NK-92 treated with Interleukin-12 subunit alpha and Interleukin-12 subunit beta, amount 100 ng/mL, for 24 hours (cell line): ENCODE results near the gene MGAT4B.

Experiments
- DNase-seq: peaks from one replicate; lab custom pipeline; 2025; lab: John Stamatoyannopoulos, UW

The MGAT4B gene

GRCh38 chr5:179769796-179770195, 36.9 kb downstream of the MGAT4B start:
- DNase-seq: no peak

- DNase-seq: no peak
Observed at GRCh38 chr5:179769271-179769670, 37.4 kb downstream of the MGAT4B start.

- DNase-seq: peak; percentile 40
Observed at GRCh38 chr5:179768326-179769085, 38.2 kb downstream of the MGAT4B start.

GRCh38 chr5:179767496-179768100, 39.1 kb downstream of the MGAT4B start:
- DNase-seq: no peak

- no peak for DNase-seq
Observed at GRCh38 chr5:179766726-179767455, 39.8 kb downstream of the MGAT4B start.

GRCh38 chr5:179766021-179766725, 40.5 kb downstream of the MGAT4B start:
- no peak for DNase-seq

- no peak for DNase-seq
Observed at GRCh38 chr5:179765400-179765799, 41.3 kb downstream of the MGAT4B start.

GRCh38 chr5:179764056-179764455, 42.6 kb downstream of the MGAT4B start:
- no peak for DNase-seq

- peak; percentile 13 for DNase-seq
Observed at GRCh38 chr5:179763215-179763945, 43.3 kb downstream of the MGAT4B start.

- no peak for DNase-seq
Observed at GRCh38 chr5:179762781-179763176, 43.9 kb downstream of the MGAT4B start.

- DNase-seq: no peak
Observed at GRCh38 chr5:179762079-179762780, 44.4 kb downstream of the MGAT4B start.

GRCh38 chr5:179759581-179760551, 46.8 kb downstream of the MGAT4B start:
- no peak for DNase-seq

- no peak for DNase-seq
Observed at GRCh38 chr5:179758955-179759354, 47.7 kb downstream of the MGAT4B start.

GRCh38 chr5:179755022-179755421, 51.6 kb downstream of the MGAT4B start:
- DNase-seq: no peak

GRCh38 chr5:179753971-179754370, 52.7 kb downstream of the MGAT4B start:
- DNase-seq: no peak

GRCh38 chr5:179749857-179750508, 56.7 kb downstream of the MGAT4B start:
- no peak for DNase-seq

GRCh38 chr5:179747811-179748210, 58.9 kb downstream of the MGAT4B start:
- no peak for DNase-seq
